ENCODE measurements around the gene SLC38A9. TPM values are rescaled to one million over a fixed set of nuclear protein-coding genes. Genes with fewer than 3 reads are reported as not detected.

Gene SLC38A9
- total RNA-seq, 1 donor from 2014 or later = 57.8 TPM

GRCh38 chr5:55650386-55650785 is 61.7 kb downstream of the SLC38A9 start:
- no peak for DNase-seq (ENCODE audit: low read depth)

GRCh38 chr5:55649963-55650362 is 62.2 kb downstream of the SLC38A9 start:
- DNase-seq (ENCODE audit: low read depth) = no peak

DNA sequence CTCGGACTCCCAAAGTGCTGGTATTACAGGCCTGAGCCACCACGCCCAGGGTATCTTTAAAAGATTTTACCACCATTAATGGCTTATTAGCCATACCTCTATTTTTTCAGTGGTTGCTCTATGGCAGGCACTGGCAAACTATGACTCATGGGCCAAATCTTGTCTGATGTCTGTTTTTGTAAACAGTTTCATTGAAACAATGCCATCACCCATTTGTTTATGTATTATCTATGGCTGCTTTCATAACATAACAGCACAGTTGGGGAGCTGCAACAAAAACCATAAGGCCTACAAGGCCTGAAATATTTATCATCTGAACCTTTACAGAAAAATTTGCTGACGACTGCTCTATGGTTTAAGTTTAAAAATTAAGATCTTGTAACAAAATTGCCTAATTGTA is 66.8 kb downstream of the SLC38A9 start:
- no peak for DNase-seq (ENCODE audit: low read depth)

- DNase-seq (ENCODE audit: low read depth) = no peak
Measured at GRCh38 chr5:55638455-55638854, 73.7 kb downstream of the SLC38A9 start.

DNA sequence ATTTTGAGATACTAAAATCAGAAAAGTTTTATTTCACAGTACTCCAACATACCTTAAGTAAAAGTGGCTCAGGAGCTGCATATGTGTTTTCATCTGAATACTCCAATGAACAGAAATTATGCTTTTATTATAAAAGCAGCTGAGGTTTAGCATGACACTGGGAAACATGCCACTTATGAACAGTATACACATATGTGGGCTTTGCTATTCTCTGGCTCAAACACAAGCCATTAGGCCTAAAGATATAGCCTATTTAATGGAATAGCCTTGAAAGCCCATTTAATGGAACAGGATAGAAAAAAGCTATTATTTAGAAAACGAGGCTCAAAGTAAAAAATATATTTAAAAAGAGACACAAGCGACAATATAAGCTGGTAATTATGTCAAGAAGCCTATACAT is 74.1 kb downstream of the SLC38A9 start:
- DNase-seq (ENCODE audit: low read depth) = no peak

DNA sequence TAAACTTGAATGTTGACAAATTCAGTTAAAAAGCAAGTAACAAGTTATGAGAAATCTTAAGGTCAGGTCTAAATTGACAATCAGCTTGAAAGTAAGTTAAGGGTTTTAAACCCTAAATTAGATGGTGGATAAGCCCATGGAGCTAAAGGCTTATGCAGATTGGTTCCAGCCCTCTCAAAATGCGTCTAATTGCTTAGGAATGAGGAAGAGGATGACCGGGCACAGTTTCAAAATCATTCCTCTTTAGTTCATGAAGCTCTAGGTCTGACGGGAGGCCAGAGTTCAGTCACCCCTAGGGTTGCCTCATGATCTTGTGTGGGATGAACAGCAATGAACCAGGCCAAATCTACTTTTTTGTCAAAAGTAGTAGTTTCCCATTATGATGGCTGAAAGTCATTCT is 75.4 kb downstream of the SLC38A9 start:
- DNase-seq (ENCODE audit: low read depth) = peak; percentile 60

DNA sequence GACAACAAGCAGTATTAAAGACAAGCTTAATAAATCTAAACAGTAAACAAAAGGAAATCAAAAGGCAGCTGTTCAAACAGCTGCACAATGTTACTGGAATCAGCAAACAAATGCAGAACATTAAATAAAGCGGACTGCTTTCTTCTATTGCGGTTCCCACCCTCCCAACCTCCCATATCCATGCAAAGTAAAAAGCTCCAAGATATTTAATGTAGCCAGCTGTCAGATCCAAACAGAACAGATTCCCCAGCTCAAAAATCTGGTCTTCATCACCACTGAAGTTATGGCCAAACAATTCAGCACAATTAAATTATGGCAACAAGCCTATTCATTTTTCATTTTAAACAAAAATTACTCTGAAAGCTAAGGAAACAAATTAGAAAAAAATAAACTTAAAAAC is 75.9 kb downstream of the SLC38A9 start:
- DNase-seq (ENCODE audit: low read depth) = no peak

- peak; percentile 54 for DNase-seq (ENCODE audit: low read depth)
Measured at GRCh38 chr5:55634866-55635265, 77.3 kb downstream of the SLC38A9 start.

DNA sequence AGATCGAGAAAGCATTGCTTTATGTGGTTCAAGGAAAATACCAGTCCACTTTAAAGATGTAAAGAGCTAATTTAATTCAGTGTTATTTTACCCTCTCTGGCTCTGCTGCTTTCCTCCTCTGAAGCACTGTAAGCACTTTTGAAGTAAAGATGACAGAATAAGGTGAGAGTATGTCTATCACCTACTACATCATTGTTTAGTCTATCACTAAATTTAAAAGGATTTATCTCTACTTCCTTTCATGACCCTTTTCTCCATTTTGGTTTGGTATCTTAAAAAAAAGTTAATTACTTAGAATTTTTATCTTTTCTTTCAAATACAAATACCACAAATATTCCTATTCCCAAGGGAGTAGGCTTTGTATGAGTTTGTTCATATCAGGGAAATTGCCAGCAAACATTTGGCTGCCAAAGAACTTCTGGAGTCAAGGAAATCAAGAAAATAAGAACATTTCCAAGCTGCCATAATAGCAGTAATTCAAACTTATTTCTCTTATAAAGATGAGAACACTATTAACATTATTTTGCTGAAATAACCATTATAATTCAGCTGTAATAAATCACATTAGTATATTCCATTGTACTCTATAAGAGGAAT is 77.8 kb downstream of the SLC38A9 start:
- DNase-seq (ENCODE audit: low read depth) = no peak

GRCh38 chr5:55633574-55634208 is 78.4 kb downstream of the SLC38A9 start:
- no peak for DNase-seq (ENCODE audit: low read depth)

- DNase-seq (ENCODE audit: low read depth) = no peak
Measured at GRCh38 chr5:55629815-55630214, 82.3 kb downstream of the SLC38A9 start.

DNA sequence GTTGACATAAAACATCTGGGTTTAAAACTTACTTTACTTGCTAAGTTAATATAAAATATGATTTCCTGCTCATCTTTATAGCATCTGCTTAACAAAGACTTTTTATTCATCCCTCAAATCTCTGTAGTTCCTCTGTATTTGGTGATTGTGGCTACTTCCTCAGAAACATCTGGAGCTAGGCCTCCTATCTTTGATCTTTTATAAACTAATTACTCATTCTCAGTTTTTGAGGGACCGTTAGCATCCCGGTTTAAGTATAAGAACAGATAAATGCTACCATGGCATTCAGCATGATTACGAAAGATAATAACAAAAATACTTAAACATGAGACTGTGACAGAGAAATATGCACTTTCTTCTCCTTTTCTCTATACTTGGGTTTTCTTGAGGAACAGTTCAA is 85.3 kb downstream of the SLC38A9 start:
- no peak for DNase-seq (ENCODE audit: low read depth)

DNA sequence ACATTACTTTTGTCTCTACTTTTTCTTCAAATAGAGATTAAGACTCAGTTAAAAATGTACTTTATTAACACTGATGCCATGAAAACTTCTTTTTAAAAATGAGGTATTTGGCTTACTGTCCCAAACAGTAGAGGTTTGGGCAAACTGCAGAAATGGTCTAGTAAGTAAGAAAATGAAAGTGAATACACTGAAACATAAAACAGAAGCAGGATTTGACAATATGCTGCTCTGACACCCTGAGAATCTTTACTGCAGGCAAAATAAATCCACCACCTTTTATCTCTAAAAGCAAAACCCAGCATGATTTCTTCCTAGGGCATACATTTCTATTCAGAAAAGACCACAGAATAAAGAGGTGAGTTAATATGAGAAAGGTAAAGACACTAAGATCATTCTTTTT is 86.2 kb downstream of the SLC38A9 start:
- DNase-seq (ENCODE audit: low read depth) = no peak

DNA sequence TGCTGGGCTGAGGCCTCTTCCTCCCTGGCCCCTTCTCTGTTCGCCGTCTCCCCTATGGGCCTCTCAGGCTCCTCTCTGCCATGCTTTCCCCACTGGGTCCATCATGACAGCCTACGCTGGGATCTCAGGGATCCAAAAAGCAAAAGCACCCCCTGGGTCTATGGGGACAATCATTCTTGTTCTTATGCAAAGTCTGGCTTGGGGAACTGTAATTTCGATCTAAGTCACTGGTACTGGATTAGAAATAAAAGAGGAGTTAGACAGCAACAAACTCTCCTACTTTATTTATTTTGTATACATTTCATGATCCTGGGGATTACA is 86.6 kb downstream of the SLC38A9 start:
- no peak for DNase-seq (ENCODE audit: low read depth)

GRCh38 chr5:55624841-55625588 is 87.1 kb downstream of the SLC38A9 start:
- no peak for DNase-seq (ENCODE audit: low read depth)

DNA sequence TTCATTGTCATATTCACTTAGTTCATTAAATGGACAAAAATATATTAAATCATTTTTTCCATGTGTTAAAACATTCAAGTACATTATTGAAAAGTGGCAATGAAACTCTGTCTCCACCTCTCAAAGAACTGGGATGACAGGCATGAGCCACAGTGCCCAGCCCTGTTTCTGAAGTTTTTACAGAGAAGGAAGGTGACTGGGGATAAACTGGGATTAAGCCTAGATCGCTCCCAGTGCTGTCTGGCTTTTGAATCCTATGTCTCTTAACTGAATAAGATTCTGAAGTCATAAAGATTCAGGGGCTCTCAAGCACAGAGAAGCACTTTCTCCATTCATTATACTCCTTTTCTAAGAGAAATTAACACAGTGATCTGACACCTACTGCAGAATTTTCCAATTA is 88.3 kb downstream of the SLC38A9 start:
- no peak for DNase-seq (ENCODE audit: low read depth)

DNA sequence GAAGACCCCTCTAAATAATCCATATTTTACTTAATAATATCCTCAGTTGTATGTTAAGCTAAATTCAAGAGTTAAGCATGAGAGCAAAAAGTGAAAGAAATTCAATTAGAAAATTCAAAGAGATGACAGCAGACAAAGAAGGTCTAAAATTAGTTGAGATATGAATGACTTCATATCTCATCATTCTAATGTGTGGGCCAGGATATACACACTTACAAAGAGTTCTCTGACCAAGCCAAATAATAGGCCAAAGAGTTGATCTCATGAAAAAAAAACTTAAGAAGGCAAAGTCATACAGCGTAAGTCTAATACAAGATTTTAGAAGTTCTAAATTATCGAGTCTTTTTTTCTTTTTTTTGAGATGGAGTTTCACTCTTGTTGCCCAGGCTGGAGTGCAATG is 89.7 kb downstream of the SLC38A9 start:
- no peak for DNase-seq (ENCODE audit: low read depth)

DNA sequence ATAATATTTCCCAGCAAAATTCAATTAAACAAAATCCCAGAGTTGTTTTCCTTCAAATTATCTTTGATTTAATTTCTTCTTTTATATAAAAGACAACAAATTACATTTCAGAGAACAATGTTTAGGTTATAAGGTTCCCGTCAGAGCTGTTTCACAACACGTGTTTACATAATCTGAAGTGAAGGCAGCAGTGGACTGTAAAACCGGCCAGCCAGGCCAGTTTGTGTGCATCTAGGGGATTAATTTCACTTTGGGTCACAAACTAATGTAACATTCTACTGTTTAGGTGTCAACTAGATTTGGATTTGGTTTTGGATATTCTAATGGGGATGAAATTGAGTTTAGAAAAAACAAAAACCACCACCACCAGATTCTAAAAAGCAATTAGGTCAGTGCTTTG is 90.9 kb downstream of the SLC38A9 start:
- no peak for DNase-seq (ENCODE audit: low read depth)

- no peak for DNase-seq (ENCODE audit: low read depth)
Measured at GRCh38 chr5:55620766-55621160, 91.4 kb downstream of the SLC38A9 start.

- DNase-seq (ENCODE audit: low read depth) = no peak
Measured at GRCh38 chr5:55620009-55620765, 91.9 kb downstream of the SLC38A9 start.

GRCh38 chr5:55618318-55618717 is 93.8 kb downstream of the SLC38A9 start:
- no peak for DNase-seq (ENCODE audit: low read depth)

DNA sequence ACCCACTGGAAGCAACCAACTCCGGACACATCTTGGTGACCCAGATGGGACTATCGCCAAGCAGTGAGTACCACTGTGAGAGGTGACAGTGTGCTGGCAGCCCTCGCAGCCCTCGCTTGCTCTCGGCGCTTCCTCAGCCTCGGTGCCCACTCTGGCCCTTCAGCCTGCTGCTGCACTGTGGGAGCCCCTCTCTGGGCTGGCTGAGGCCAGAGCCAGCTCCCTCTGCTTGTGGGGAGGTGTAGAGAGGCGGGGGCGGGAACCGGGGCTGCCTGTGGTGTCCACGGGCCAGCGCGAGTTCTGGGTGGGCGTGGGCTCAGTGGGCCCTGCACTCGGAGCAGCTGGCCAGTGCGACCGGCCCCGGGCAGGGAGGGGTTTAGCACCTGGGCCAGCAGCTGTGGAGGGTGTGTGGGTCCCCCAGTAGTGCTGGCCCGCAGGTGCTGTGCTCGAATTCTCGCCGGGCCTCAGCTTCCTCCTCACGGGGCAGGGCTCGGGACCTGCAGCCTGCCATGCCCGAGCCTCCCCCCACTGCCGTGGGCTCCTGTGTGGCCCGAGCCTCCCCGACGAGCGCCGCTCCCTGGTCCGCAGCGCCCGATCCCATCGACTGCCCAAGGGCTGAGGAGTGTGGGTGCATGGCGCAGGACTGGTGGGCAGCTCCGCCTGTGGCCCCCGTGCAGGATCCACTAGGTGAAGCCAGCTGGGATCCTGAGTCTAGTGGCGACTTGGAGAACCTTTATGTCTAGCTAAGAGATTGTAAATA is 98.8 kb downstream of the SLC38A9 start:
- DNase-seq (ENCODE audit: low read depth) = no peak
